Thymus (tissue), 11 donors: Measurements from ENCODE around the gene CHAC2. TPM values are rescaled to one million over a fixed set of nuclear protein-coding genes. Genes with fewer than 3 reads are reported as not detected.
"Not testable (repeated sequence)": the region's sequence is repeated elsewhere in the genome, so short reads cannot be mapped to it uniquely, and the experiment has no call there.

ENCODE experiments used
- DNase-seq, 9 donors: peaks; one replicate each; pipeline ENCODE4 v3.0.0-alpha.2; 2013; ENCODE audit warnings: low spot score in 9 of 9, low read depth in 6 of 9, missing footprints in 1 of 9
- H3K27ac ChIP-seq, 2 donors: one replicate each; pipeline ENCODE4 v1.5.1; 2013; ENCODE audit warnings: control low read depth in 1 of 2, low read depth in 1 of 2, low read length in 1 of 2, mild to moderate bottlenecking in 1 of 2, moderate library complexity in 1 of 2
- H3K27me3 ChIP-seq, 2 donors: one replicate each; pipeline ENCODE4 v1.5.1; 2013; ENCODE audit warnings: low read length in 1 of 2; ENCODE audit not compliant: control insufficient read depth in 2 of 2, insufficient read depth in 1 of 2
- H3K36me3 ChIP-seq, 2 donors: one replicate each; pipeline ENCODE4 v1.5.1; 2013; ENCODE audit warnings: low read length in 1 of 2, mild to moderate bottlenecking in 1 of 2, moderate library complexity in 1 of 2; ENCODE audit not compliant: control insufficient read depth in 2 of 2, insufficient read depth in 2 of 2
- H3K4me1 ChIP-seq, 2 donors: one replicate each; pipeline ENCODE4 v1.5.1; 2013; ENCODE audit warnings: low read length in 2 of 2; ENCODE audit not compliant: control insufficient read depth in 2 of 2, insufficient read depth in 2 of 2
- H3K4me3 ChIP-seq, 2 donors: one replicate each; pipeline ENCODE4 v1.5.1; 2013; ENCODE audit warnings: low read length in 2 of 2, control low read depth in 1 of 2, mild to moderate bottlenecking in 1 of 2
- H3K9me3 ChIP-seq, 2 donors: one replicate each; pipeline ENCODE4 v1.5.1; 2013; ENCODE audit warnings: low read length in 1 of 2, mild to moderate bottlenecking in 1 of 2; ENCODE audit not compliant: control insufficient read depth in 2 of 2, insufficient read depth in 1 of 2
- WGBS: extraction: QIAGEN DNeasy Blood & Tissue Kit; methylation state at CpG from one replicate; pipeline ENCODE4 v1.1.7; 2013; 5-methylcytosine and 5-hydroxymethylcytosine counted together
- polyA plus RNA-seq: library from polyadenylated mRNA; stranded (reverse); fragments of 200-250 nt; gene quantifications from one replicate; pipeline ENCODE4 v1.2.3, GENCODE V29; 2013
- total RNA-seq: library from RNA; stranded (reverse); fragments of 120-200 nt; gene quantifications from one replicate; pipeline ENCODE4 v1.2.4, GENCODE V29; 2013
- donor health status: healthy.

Gene CHAC2
- total and polyA plus RNA-seq, 2 donors, result 3.7 to 8.1 TPM

GRCh38 chr2:53813151-53813550, 45.5 kb downstream of the CHAC2 start:
- no peaks in the 10 kb centered on the region for H3K27me3 ChIP-seq
- DNase-seq, result no peak
- H3K27ac ChIP-seq, result no peak overlapping the region
- H3K36me3 ChIP-seq, result peaks cover 22 to 54% of the 10 kb centered on the region in 2 donors
- H3K9me3 ChIP-seq, result no peaks in the 10 kb centered on the region
- H3K4me3 ChIP-seq, result no peak overlapping the region
- H3K4me1 ChIP-seq, result no peaks in the 10 kb centered on the region

GRCh38 chr2:53818854-53819435, 51.3 kb downstream of the CHAC2 start:
- Histone ChIP-seq H3K4me3 (no peak overlapping the region), H3K27me3 (no peaks in the 10 kb centered on the region), H3K9me3 (no peaks in the 10 kb centered on the region), H3K27ac (no peak overlapping the region), H3K36me3 (peaks cover 15 to 31% of the 10 kb centered on the region in 2 donors), H3K4me1 (no peaks in the 10 kb centered on the region)
- WGBS, result 98% methylated on average over 3 of the region's 3 CpGs
- no peak for DNase-seq

- no peaks in the 10 kb centered on the region for H3K4me1 ChIP-seq
- no peak overlapping the region for H3K27ac ChIP-seq
- no peak overlapping the region for H3K4me3 ChIP-seq
- H3K36me3 ChIP-seq, result peaks cover 15 to 28% of the 10 kb centered on the region in 2 donors
- no peaks in the 10 kb centered on the region for H3K9me3 ChIP-seq
- WGBS, result 92% methylated on average over 4 of the region's 4 CpGs
- H3K27me3 ChIP-seq, result no peaks in the 10 kb centered on the region
- DNase-seq, result no peak
These were observed 52.0 kb downstream of the CHAC2 start for GRCh38 chr2:53819634-53820033.

GRCh38 chr2:53820048-53820447, 52.4 kb downstream of the CHAC2 start:
- no peak for DNase-seq
- H3K9me3 ChIP-seq, result no peaks in the 10 kb centered on the region
- peaks cover 13 to 27% of the 10 kb centered on the region in 2 donors for H3K36me3 ChIP-seq
- H3K27me3 ChIP-seq, result no peaks in the 10 kb centered on the region
- H3K4me3 ChIP-seq, result no peak overlapping the region
- H3K27ac ChIP-seq, result no peak overlapping the region
- H3K4me1 ChIP-seq, result no peaks in the 10 kb centered on the region
- 97% methylated on average over 9 of the region's 9 CpGs for WGBS

GRCh38 chr2:53820711-53821110, 53.1 kb downstream of the CHAC2 start:
- WGBS, result 99% methylated on average over 4 of the region's 4 CpGs

GRCh38 chr2:53821810-53822209, 54.2 kb downstream of the CHAC2 start:
- no peak overlapping the region for H3K27ac ChIP-seq
- H3K27me3 ChIP-seq, result no peaks in the 10 kb centered on the region
- no peaks in the 10 kb centered on the region for H3K4me1 ChIP-seq
- peaks cover 8 to 20% of the 10 kb centered on the region in 2 donors for H3K36me3 ChIP-seq
- no peaks in the 10 kb centered on the region for H3K9me3 ChIP-seq
- WGBS, result 91% methylated on average over 6 of the region's 6 CpGs
- no peak for DNase-seq
- H3K4me3 ChIP-seq, result no peak overlapping the region

More at GRCh38 chr2:53820711-53821110, 53.1 kb downstream of the CHAC2 start:
- Histone ChIP-seq H3K9me3 (no peaks in the 10 kb centered on the region), H3K36me3 (peaks cover 11 to 24% of the 10 kb centered on the region in 2 donors), H3K4me3 (no peak overlapping the region), H3K27ac (no peak overlapping the region), H3K27me3 (no peaks in the 10 kb centered on the region), H3K4me1 (no peaks in the 10 kb centered on the region)
- DNase-seq, result no peak

GRCh38 chr2:53823639-53824038, 56.0 kb downstream of the CHAC2 start:
- 95% methylated on average over 9 of the region's 9 CpGs for WGBS

More at GRCh38 chr2:53823639-53824038, 56.0 kb downstream of the CHAC2 start:
- not testable (repeated sequence) for H3K4me1 ChIP-seq, H3K27ac ChIP-seq, H3K27me3 ChIP-seq, H3K9me3 ChIP-seq, H3K4me3 ChIP-seq
- peaks cover 8 to 11% of the 10 kb centered on the region in 2 donors for H3K36me3 ChIP-seq
- DNase-seq, result peak in 3 of 9 donors; percentile 3 to 16 (median 10)

Other genes starting within 250 kb of the CHAC2 start
- gene ASB3, start 19.1 kb downstream of the CHAC2 start, total RNA-seq, result 31.8 TPM
- 25.1 TPM for gene ASB3, start 19.1 kb downstream of the CHAC2 start, polyA plus RNA-seq
- gene ERLEC1, start 19.2 kb downstream of the CHAC2 start, total RNA-seq, result 32.8 TPM
- 34.4 TPM for gene ERLEC1, start 19.2 kb downstream of the CHAC2 start, polyA plus RNA-seq
- 0.57 TPM for gene GPR75, start 92.2 kb downstream of the CHAC2 start, total RNA-seq
- gene GPR75, start 92.2 kb downstream of the CHAC2 start, polyA plus RNA-seq, result 0.50 TPM
- 33.3 TPM for gene PSME4, start 203.2 kb downstream of the CHAC2 start, total RNA-seq
- gene PSME4, start 203.2 kb downstream of the CHAC2 start, polyA plus RNA-seq, result 40.9 TPM